Left ventricle myocardium inferior (tissue), 1 donor: ENCODE measurements around the gene CCDC88B. TPM values are rescaled to one million over a fixed set of nuclear protein-coding genes. Genes with fewer than 3 reads are reported as not detected.
A peak's percentile ranks its signal among the peaks of the same experiment; 100 is the strongest.

ENCODE experiments used
- DNase-seq: peaks from one replicate; pipeline ENCODE4 v3.0.0-alpha.2; 2020
- H3K27ac ChIP-seq: fragments of 200-600 bp; replicated peaks from 2 replicates; pipeline ENCODE4 v1.8.0; 2021
- H3K27me3 ChIP-seq: fragments of 200-600 bp; 2 replicates; pipeline ENCODE4 v1.8.0; 2021; ENCODE audit warnings: low read depth
- H3K36me3 ChIP-seq: fragments of 200-600 bp; 2 replicates; pipeline ENCODE4 v1.8.0; 2021
- H3K4me1 ChIP-seq: fragments of 200-600 bp; 2 replicates; pipeline ENCODE4 v1.8.0; 2021
- H3K4me3 ChIP-seq: fragments of 200-600 bp; 2 replicates; pipeline ENCODE4 v1.8.0; 2021; ENCODE audit warnings: mild to moderate bottlenecking, moderate library complexity
- H3K9me3 ChIP-seq: fragments of 200-600 bp; replicated peaks from 2 replicates; pipeline ENCODE4 v1.8.0; 2021
- CTCF ChIP-seq: fragments of 200-600 bp; IDR thresholded peaks from 2 replicates; pipeline ENCODE4 v1.8.0; 2021; ENCODE audit warnings: antibody characterized with exemption, mild to moderate bottlenecking, borderline replicate concordance
- intact Hi-C: fragments of 100-400 bp; cut with micrococcal nuclease; formaldehyde crosslinking; loops from one replicate; pipeline ENCODE4 v1.11.0; 2022
- microRNA-seq: library from miRNA; unstranded; fragments of <30 nt; microRNA quantifications from one replicate; pipeline ENCODE4 v1.2.0, GENCODE V29; 2020
- total RNA-seq: library from RNA; stranded (reverse); fragmentation: NEBNext Ultra II Directional; extraction: Animal tissue kit (Norgen Biotek cat#: 25700); gene quantifications from one replicate; pipeline ENCODE4 v1.2.1, GENCODE V29; 2021
- donor health status: DM: no; HTN: yes; CAD: no; lungs with severe emphysema.

The CCDC88B gene
- total RNA-seq, 1 donor from 2014 or later = 7.5 TPM

GRCh38 chr11:64401775-64402174, 61.8 kb downstream of the CCDC88B start:
- Histone ChIP-seq H3K36me3 (no peaks in the 10 kb centered on the region), H3K27me3 (peaks cover 5% of the 10 kb centered on the region), H3K9me3 (no peaks in the 10 kb centered on the region), H3K27ac (no peak overlapping the region), H3K4me3 (no peak overlapping the region), H3K4me1 (peaks cover 22% of the 10 kb centered on the region)
- no peak for TF ChIP-seq CTCF
- DNase-seq = no peak
- intact Hi-C loops = no loop called here

- H3K36me3 ChIP-seq = no peaks in the 10 kb centered on the region
- H3K27ac ChIP-seq = no peak overlapping the region
- H3K27me3 ChIP-seq = no peaks in the 10 kb centered on the region
- no peak overlapping the region for H3K4me3 ChIP-seq
- intact Hi-C loops = no loop called here
- no peaks in the 10 kb centered on the region for H3K9me3 ChIP-seq
- H3K4me1 ChIP-seq = peaks cover 27% of the 10 kb centered on the region
- DNase-seq = no peak
- TF ChIP-seq CTCF = no peak
Observed at GRCh38 chr11:64403106-64403505, 63.1 kb downstream of the CCDC88B start.

GRCh38 chr11:64406221-64406946, 66.4 kb downstream of the CCDC88B start:
- no peak for TF ChIP-seq CTCF
- intact Hi-C loops = no loop called here
- no peak overlapping the region for H3K4me3 ChIP-seq
- H3K4me1 ChIP-seq = peaks cover 20% of the 10 kb centered on the region
- peaks cover 8% of the 10 kb centered on the region for H3K27me3 ChIP-seq
- H3K36me3 ChIP-seq = no peaks in the 10 kb centered on the region
- peak; percentile 72 for DNase-seq
- H3K27ac ChIP-seq = peak overlapping the region; percentile 29
- H3K9me3 ChIP-seq = no peaks in the 10 kb centered on the region

Small RNAs within 50 kb of the gene (microRNA-seq; reads per million reads assigned to microRNA genes)
- gene MIR1237 = not detected
- gene MIR7155 = 0.94 reads per million

Other genes with a start within 250 kb of the CCDC88B start
- gene MACROD1, start 174.1 kb upstream of the CCDC88B start, total RNA-seq = 127 TPM
- gene STIP1, start 154.0 kb upstream of the CCDC88B start, total RNA-seq = 97.4 TPM
- 5.4 TPM for gene FERMT3, start 133.5 kb upstream of the CCDC88B start, total RNA-seq
- gene TRPT1, start 114.0 kb upstream of the CCDC88B start, total RNA-seq = 82.3 TPM
- 65.2 TPM for gene NUDT22, start 113.9 kb upstream of the CCDC88B start, total RNA-seq
- 59.9 TPM for gene DNAJC4, start 109.7 kb upstream of the CCDC88B start, total RNA-seq
- gene VEGFB, start 105.6 kb upstream of the CCDC88B start, total RNA-seq = 272 TPM
- gene FKBP2, start 99.1 kb upstream of the CCDC88B start, total RNA-seq = 45.5 TPM
- gene PPP1R14B, start 93.3 kb upstream of the CCDC88B start, total RNA-seq = 102 TPM
- gene PLCB3, start 88.7 kb upstream of the CCDC88B start, total RNA-seq = 10.0 TPM
- 56.3 TPM for gene BAD, start 55.5 kb upstream of the CCDC88B start, total RNA-seq
- 28.4 TPM for gene GPR137, start 54.4 kb upstream of the CCDC88B start, total RNA-seq
- not detected for gene KCNK4, start 48.9 kb upstream of the CCDC88B start, total RNA-seq
- gene CATSPERZ, start 39.8 kb upstream of the CCDC88B start, total RNA-seq = not detected
- gene ESRRA, start 34.7 kb upstream of the CCDC88B start, total RNA-seq = 213 TPM
- 97.5 TPM for gene TRMT112, start 22.6 kb upstream of the CCDC88B start, total RNA-seq
- gene PRDX5, start 22.1 kb upstream of the CCDC88B start, total RNA-seq = 321 TPM
- 16.8 TPM for gene RPS6KA4, start 19.0 kb downstream of the CCDC88B start, total RNA-seq
- gene SLC22A11, start 215.7 kb downstream of the CCDC88B start, total RNA-seq = not detected